ENCODE results near the gene ADRM1. TPM values are rescaled to one million over a fixed set of nuclear protein-coding genes. Genes with fewer than 3 reads are reported as not detected.

Gene ADRM1
- total and polyA plus RNA-seq, 2 donors from 2014 or later, result 64.4 to 79.4 TPM

DNA sequence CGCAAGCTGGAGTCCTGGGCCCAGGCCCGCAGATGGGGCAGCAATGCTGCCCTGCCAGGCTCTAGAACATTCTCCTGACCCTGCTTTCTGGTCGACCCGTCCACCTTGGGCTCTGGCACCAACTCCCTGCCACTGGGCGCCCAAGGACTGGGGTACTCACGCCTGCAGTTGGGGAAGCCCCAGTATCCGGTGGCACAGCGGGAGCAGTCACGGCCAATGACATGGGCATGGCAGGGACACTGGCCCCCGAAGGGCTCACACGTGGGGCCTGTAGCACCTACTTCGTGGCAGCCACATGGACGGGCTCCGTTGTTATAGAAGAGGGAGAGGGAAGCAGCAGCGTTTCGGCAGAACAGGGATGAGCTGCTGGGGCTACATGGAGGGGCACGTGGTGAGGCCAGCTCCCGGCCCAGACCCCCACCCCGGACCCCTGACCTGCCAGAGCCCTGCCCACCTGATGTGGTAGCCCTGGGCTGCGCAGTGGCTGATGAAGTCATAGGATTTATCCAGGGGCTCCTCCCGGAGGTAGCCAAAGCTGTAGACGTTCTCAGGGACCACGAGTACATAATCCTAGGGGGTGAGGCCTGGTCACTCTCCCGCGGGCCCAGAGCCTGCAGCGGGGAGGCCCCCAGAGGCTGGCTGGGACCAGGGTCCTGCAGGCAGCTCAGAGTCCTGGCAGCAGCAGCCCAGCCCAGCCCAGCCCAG, 26.0 kb downstream of the ADRM1 start:
- no peak for FAIRE-seq
- intact Hi-C loops (cut with DNase I), result no loop called here
- TF ChIP-seq, protein P1, sequence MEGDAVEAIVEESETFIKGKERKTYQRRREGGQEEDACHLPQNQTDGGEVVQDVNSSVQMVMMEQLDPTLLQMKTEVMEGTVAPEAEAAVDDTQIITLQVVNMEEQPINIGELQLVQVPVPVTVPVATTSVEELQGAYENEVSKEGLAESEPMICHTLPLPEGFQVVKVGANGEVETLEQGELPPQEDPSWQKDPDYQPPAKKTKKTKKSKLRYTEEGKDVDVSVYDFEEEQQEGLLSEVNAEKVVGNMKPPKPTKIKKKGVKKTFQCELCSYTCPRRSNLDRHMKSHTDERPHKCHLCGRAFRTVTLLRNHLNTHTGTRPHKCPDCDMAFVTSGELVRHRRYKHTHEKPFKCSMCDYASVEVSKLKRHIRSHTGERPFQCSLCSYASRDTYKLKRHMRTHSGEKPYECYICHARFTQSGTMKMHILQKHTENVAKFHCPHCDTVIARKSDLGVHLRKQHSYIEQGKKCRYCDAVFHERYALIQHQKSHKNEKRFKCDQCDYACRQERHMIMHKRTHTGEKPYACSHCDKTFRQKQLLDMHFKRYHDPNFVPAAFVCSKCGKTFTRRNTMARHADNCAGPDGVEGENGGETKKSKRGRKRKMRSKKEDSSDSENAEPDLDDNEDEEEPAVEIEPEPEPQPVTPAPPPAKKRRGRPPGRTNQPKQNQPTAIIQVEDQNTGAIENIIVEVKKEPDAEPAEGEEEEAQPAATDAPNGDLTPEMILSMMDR (IDR thresholded peaks at IDR 0.05; ENCODE audit: borderline replicate concordance, extremely low read depth, insufficient read depth), result no peak
- no peak for DNase-seq
- H3K9me3 ChIP-seq (ENCODE audit: control insufficient read depth in 2 of 3, insufficient read depth in 1 of 3, low read length in 3 of 3), result no peaks in the 10 kb centered on the region
- no peak overlapping the region for H3K4me3 ChIP-seq (ENCODE audit: low read length in 3 of 3)
- peaks cover 0 to 36% (median 24%) of the 10 kb centered on the region in 3 donors for H3K36me3 ChIP-seq (ENCODE audit: control insufficient read depth in 2 of 3, insufficient read depth in 3 of 3, low read length in 3 of 3)
- H3K9ac ChIP-seq (ENCODE audit: low read length in 3 of 3), result no peak overlapping the region
- no peak overlapping the region for H3K27ac ChIP-seq (ENCODE audit: low read depth in 2 of 2, low read length in 2 of 2)
- H3K4me1 ChIP-seq (ENCODE audit: control insufficient read depth in 2 of 3, insufficient read depth in 2 of 3, low read depth in 1 of 3, low read length in 3 of 3), result no peaks in the 10 kb centered on the region
- H3K27me3 ChIP-seq (ENCODE audit: control insufficient read depth, insufficient read depth, low read length), result no peaks in the 10 kb centered on the region

DNA sequence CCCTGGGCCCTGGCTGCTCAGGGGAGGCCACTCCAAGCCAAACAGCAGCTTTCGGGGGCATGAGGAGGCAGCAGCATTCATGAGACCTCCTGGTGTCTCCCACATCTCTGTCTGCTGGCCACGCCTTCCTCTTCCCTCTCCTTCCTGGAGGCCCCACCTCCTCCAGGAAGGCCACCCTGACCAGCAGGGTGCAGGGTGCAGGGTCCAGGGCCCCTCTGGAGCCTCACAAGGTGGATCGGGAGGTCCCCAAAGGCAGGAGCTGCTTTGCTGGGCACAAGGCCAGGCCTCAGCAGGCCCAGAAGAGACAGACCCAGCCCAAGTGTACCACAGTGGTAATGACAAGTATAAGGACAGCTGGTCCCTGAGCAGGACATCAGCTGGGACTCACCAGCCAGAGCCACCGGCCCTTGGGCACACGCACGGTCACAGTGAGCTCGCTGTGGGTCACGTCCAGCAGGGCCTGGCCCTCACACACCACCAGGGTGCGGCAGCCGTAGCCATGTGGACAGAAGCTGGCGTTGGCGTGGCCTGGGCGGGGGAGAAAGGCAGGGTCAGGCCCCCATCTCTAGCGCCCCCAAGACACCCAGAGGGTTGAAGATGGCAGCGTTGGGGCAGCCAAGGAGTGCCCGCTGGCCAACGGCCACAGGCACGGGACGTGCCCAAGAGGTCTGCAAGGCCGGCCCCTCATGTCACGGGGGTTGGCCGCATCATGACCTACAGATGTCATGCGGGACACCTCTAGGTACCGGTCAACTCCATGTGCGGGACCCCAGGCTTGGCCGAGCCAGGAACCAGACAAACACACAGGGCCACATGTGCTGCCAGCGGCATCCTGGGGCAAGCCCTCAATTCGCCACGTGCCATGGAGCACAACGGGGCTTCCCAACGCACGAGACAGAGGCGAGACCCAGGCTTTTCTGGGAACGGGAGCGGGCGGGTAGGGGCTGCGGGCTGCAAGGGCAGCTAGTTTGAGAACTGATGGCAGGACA, 26.9 kb downstream of the ADRM1 start:
- H3K27me3 ChIP-seq (ENCODE audit: control insufficient read depth, insufficient read depth, low read length), result no peaks in the 10 kb centered on the region
- no peak overlapping the region for H3K27ac ChIP-seq (ENCODE audit: low read depth in 2 of 2, low read length in 2 of 2)
- H3K36me3 ChIP-seq (ENCODE audit: control insufficient read depth in 2 of 3, insufficient read depth in 3 of 3, low read length in 3 of 3), result peaks cover 0 to 31% (median 24%) of the 10 kb centered on the region in 3 donors
- FAIRE-seq (no peak), DNase-seq (no peak)
- TF ChIP-seq, protein P1 (IDR thresholded peaks at IDR 0.05; ENCODE audit: borderline replicate concordance, extremely low read depth, insufficient read depth), result no peak
- no peak overlapping the region for H3K9ac ChIP-seq (ENCODE audit: low read length in 3 of 3)
- no peak overlapping the region for H3K4me3 ChIP-seq (ENCODE audit: low read length in 3 of 3)
- H3K9me3 ChIP-seq (ENCODE audit: control insufficient read depth in 2 of 3, insufficient read depth in 1 of 3, low read length in 3 of 3), result no peaks in the 10 kb centered on the region
- H3K4me1 ChIP-seq (ENCODE audit: control insufficient read depth in 2 of 3, insufficient read depth in 2 of 3, low read depth in 1 of 3, low read length in 3 of 3), result no peaks in the 10 kb centered on the region
- intact Hi-C loops (cut with DNase I), result no loop called here

DNA sequence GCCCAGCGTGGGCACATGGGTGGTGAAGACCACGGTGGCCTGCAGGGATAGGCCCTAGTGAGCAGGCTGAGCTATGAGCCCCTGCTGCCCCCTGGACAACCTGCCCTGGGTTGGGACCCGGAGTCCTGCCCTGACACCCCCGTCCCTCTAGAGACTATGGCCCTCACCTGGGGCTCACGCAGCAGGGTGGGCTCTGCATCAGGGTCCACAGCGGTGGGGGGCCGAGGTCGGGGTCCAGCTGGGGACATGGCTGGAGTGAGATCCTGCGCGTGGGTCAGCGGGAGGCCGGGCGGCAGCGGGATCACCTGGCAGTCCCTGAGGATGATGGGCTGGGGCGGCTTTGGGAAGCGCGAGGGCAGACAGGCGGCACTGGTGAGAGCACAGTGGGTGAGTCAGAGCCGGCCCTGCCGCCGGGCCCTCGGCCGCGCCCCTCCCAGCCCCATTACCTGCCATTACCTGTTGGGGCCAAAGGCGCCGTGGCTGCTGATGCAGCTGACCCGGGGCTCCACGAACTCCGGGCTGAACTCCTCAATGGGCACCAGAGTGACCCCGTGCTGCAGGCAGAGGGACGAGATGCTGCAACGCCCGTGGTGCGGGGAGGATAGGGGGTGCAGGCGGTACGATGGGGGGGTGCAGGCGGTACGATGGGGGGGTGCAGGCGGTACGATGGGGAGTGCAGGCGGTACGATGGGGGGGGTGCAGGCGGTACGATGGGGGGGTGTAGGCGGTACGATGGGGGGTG, 27.9 kb downstream of the ADRM1 start:
- DNase-seq (no peak), FAIRE-seq (no peak)
- Histone ChIP-seq H3K4me1 (ENCODE audit: control insufficient read depth in 2 of 3, insufficient read depth in 2 of 3, low read depth in 1 of 3, low read length in 3 of 3) (no peaks in the 10 kb centered on the region), H3K9me3 (ENCODE audit: control insufficient read depth in 2 of 3, insufficient read depth in 1 of 3, low read length in 3 of 3) (no peaks in the 10 kb centered on the region), H3K9ac (ENCODE audit: low read length in 3 of 3) (no peak overlapping the region), H3K27ac (ENCODE audit: low read depth in 2 of 2, low read length in 2 of 2) (no peak overlapping the region), H3K36me3 (ENCODE audit: control insufficient read depth in 2 of 3, insufficient read depth in 3 of 3, low read length in 3 of 3) (peaks cover 0 to 30% (median 19%) of the 10 kb centered on the region in 3 donors), H3K4me3 (ENCODE audit: low read length in 3 of 3) (no peak overlapping the region), H3K27me3 (ENCODE audit: control insufficient read depth, insufficient read depth, low read length) (no peaks in the 10 kb centered on the region)
- TF ChIP-seq, protein P1 (IDR thresholded peaks at IDR 0.05; ENCODE audit: borderline replicate concordance, extremely low read depth, insufficient read depth), result no peak
- intact Hi-C loops (cut with DNase I), result no loop called here

Measured in kidney (tissue), 14 donors.